Measurements from ENCODE around the gene NPAS3. TPM values are rescaled to one million over a fixed set of nuclear protein-coding genes. Genes with fewer than 3 reads are reported as not detected.

The NPAS3 gene
- total and polyA plus RNA-seq, 2 of the 8 experiments (the other 6 are each of a cell fraction or from before 2014, with no cell fraction given) = 0.11 to 0.60 TPM

DNA sequence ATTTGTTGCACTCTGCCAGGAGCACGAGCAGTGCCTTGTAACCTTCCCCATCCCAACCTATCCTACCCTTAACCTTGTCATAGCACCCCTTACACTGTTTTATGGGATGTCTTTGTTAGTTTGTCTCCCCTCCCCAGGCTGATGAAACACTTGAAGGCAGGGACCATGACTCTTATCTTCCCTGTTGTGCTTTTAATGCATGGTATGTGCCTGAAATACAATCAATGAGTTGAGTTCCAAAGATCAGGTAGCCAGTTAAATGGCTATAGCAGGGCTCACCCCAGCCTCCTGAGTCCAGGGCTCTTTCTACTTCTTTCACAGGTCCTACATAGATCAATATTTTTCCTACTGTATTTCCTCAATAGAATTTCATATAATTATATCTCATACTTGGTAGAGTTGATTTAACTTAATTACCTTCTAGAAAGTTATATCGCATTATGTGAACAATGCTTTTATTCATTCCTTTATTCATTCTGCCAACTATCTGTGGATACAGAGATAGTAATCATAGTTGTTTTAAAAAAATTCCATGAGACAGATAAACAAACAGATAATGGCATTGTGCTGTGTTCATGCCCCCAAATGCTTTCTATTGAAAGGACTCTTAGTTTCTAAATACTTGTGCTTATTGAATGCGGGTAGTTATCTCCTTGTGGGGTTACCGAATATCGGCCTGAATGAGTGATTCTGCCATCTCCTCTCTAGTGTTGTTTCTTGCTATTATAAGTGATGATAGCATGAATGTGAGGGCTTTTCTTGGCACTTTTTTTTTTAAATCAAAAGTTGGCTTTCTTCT is 347.4 kb downstream of the NPAS3 start (continued):
- TF ChIP-seq, protein P1, sequence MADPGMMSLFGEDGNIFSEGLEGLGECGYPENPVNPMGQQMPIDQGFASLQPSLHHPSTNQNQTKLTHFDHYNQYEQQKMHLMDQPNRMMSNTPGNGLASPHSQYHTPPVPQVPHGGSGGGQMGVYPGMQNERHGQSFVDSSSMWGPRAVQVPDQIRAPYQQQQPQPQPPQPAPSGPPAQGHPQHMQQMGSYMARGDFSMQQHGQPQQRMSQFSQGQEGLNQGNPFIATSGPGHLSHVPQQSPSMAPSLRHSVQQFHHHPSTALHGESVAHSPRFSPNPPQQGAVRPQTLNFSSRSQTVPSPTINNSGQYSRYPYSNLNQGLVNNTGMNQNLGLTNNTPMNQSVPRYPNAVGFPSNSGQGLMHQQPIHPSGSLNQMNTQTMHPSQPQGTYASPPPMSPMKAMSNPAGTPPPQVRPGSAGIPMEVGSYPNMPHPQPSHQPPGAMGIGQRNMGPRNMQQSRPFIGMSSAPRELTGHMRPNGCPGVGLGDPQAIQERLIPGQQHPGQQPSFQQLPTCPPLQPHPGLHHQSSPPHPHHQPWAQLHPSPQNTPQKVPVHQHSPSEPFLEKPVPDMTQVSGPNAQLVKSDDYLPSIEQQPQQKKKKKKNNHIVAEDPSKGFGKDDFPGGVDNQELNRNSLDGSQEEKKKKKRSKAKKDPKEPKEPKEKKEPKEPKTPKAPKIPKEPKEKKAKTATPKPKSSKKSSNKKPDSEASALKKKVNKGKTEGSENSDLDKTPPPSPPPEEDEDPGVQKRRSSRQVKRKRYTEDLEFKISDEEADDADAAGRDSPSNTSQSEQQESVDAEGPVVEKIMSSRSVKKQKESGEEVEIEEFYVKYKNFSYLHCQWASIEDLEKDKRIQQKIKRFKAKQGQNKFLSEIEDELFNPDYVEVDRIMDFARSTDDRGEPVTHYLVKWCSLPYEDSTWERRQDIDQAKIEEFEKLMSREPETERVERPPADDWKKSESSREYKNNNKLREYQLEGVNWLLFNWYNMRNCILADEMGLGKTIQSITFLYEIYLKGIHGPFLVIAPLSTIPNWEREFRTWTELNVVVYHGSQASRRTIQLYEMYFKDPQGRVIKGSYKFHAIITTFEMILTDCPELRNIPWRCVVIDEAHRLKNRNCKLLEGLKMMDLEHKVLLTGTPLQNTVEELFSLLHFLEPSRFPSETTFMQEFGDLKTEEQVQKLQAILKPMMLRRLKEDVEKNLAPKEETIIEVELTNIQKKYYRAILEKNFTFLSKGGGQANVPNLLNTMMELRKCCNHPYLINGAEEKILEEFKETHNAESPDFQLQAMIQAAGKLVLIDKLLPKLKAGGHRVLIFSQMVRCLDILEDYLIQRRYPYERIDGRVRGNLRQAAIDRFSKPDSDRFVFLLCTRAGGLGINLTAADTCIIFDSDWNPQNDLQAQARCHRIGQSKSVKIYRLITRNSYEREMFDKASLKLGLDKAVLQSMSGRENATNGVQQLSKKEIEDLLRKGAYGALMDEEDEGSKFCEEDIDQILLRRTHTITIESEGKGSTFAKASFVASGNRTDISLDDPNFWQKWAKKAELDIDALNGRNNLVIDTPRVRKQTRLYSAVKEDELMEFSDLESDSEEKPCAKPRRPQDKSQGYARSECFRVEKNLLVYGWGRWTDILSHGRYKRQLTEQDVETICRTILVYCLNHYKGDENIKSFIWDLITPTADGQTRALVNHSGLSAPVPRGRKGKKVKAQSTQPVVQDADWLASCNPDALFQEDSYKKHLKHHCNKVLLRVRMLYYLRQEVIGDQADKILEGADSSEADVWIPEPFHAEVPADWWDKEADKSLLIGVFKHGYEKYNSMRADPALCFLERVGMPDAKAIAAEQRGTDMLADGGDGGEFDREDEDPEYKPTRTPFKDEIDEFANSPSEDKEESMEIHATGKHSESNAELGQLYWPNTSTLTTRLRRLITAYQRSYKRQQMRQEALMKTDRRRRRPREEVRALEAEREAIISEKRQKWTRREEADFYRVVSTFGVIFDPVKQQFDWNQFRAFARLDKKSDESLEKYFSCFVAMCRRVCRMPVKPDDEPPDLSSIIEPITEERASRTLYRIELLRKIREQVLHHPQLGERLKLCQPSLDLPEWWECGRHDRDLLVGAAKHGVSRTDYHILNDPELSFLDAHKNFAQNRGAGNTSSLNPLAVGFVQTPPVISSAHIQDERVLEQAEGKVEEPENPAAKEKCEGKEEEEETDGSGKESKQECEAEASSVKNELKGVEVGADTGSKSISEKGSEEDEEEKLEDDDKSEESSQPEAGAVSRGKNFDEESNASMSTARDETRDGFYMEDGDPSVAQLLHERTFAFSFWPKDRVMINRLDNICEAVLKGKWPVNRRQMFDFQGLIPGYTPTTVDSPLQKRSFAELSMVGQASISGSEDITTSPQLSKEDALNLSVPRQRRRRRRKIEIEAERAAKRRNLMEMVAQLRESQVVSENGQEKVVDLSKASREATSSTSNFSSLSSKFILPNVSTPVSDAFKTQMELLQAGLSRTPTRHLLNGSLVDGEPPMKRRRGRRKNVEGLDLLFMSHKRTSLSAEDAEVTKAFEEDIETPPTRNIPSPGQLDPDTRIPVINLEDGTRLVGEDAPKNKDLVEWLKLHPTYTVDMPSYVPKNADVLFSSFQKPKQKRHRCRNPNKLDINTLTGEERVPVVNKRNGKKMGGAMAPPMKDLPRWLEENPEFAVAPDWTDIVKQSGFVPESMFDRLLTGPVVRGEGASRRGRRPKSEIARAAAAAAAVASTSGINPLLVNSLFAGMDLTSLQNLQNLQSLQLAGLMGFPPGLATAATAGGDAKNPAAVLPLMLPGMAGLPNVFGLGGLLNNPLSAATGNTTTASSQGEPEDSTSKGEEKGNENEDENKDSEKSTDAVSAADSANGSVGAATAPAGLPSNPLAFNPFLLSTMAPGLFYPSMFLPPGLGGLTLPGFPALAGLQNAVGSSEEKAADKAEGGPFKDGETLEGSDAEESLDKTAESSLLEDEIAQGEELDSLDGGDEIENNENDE (IDR thresholded peaks at IDR 0.05; ENCODE audit: insufficient replicate concordance, low read length) = no peak
- TF ChIP-seq SAP30 (IDR thresholded peaks at IDR 0.05; ENCODE audit: insufficient read depth, insufficient replicate concordance, low read length) (no peak), SUZ12 (IDR thresholded peaks at IDR 0.05; ENCODE audit: low read length) (no peak), ZNF274 (IDR thresholded peaks at IDR 0.05; ENCODE audit: borderline replicate concordance, extremely low read depth, low read length) (no peak), TCF12 (IDR thresholded peaks at IDR 0.05; ENCODE audit: low read depth, low read length) (no peak), YY1 (IDR thresholded peaks at IDR 0.05; ENCODE audit: low read depth, low read length) (no peak), GTF2F1 (IDR thresholded peaks at IDR 0.05; ENCODE audit: borderline replicate concordance, low read depth, low read length) (no peak), EP300 (IDR thresholded peaks at IDR 0.05; ENCODE audit: borderline replicate concordance in 1 of 2, low read depth in 2 of 2, low read length in 2 of 2) (no peak), CHD2 (IDR thresholded peaks at IDR 0.05; ENCODE audit: low read length) (no peak), JUN (IDR thresholded peaks at IDR 0.05; ENCODE audit: low read depth, low read length) (no peak)

Data from H1 (cell line).